GM12892 (cell line): ENCODE results near the gene SEPTIN8.

Source experiments
- DNase-seq: peaks from one replicate; pipeline ENCODE4 v3.0.0; 2011; ENCODE audit not compliant: insufficient read length
- FAIRE-seq: peaks from 2 replicates; lab custom pipeline; 2011; peaks lifted over from hg19 to GRCh38; lab: Jason Lieb, UNC
- POLR2A ChIP-seq: IDR thresholded peaks from 2 replicates; pipeline ENCODE4 v1.6.1; 2011; ENCODE audit warnings: low read depth, low read length, control low read depth
- POLR2AphosphoS5 ChIP-seq: IDR thresholded peaks from 2 replicates; pipeline ENCODE4 v1.6.1; 2011; ENCODE audit warnings: low read depth, low read length, control low read depth
- TAF1 ChIP-seq: IDR thresholded peaks from 2 replicates; pipeline ENCODE4 v1.6.1; 2011; ENCODE audit warnings: low read depth, mild to moderate bottlenecking, control low read depth, low read length, borderline replicate concordance

Gene SEPTIN8

DNA sequence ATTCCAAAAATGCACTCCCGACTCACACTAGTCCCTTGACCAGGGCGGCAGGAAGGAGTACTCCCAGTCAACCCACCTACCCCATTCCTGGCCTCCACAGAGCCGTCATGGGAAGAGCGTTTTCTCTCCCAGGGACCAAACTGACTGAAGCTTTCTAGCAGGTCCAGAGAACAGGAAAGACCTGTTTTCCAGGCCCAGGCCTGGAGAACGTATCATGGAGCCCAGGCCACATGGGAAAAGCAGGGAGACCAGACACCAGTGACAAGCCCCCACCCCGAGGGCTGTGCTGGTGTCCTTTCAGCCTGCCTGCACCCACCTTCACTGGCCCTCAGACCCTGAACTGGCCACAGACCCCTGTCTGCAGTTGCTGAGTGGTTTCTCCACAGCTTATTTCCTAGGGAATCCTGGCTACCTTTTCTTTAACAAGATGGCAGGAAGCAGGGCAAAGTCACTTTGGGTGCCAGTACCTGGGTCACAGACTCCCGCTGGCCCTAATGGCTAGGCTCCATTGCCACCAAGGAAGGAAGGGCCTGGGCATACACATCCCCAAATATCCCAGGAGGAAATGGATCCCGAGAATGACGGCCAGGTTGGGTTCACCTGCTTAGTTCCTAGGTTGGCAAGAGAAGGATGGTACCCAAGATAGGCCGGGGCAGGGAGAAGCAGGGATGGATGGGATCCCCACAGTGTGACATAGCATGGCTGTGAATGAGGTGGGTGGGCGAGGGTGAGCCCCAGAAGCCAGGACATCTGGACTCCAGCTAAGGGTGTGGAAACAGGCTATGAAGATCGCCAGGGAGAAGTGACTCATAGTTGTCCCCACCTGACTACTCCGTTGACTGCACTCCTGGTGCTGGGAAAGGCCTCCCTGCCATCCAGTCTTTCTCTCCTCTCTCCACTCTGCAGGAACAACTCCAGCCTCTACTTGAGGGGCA is 17.7 kb downstream of the SEPTIN8 start:
- no peak for FAIRE-seq
- no peak for DNase-seq
- TF ChIP-seq POLR2A: no peak
- no peak for TF ChIP-seq POLR2AphosphoS5
- TF ChIP-seq TAF1: no peak

DNA sequence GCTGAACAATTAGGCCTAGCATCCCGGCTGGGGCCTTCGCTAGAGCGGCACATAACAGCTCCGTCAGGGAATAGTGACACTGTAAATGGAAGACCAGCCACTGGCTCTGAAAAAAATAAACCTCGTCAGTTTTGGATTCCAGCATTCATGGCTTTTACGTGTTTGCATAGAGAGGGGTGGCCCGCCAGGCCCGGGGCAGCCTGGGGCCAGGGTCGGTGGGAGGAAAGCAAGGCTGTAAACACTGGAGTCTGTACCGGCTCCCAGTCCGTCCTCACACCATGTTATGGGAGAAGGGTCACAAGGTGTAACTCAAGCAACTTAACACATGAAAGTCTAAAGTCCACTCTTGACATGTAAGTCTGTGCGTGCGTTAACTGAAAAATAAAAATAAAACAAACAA is 18.6 kb downstream of the SEPTIN8 start:
- TF ChIP-seq TAF1 (no peak), POLR2A (no peak), POLR2AphosphoS5 (no peak)
- no peak for FAIRE-seq

DNA sequence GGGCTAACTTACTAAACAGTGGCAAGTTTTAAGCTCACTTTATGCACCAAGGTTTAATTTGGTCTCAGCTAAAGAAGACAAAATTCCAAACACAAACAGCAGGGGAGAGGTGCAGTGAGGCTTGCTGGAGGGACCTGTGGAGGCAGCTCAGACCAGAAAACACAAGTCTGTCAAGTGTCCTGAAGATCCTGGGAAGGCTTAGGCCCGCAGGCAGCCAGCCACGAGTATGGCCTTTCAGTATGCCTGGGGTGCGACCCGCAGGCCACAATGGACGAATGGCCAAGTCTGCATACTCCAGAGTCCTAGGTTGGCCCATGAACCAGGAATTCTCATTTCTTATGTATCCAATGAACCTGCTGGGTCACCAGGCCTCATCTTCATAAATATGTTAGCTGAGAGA is 20.5 kb downstream of the SEPTIN8 start:
- no peak for FAIRE-seq
- TF ChIP-seq TAF1: no peak
- TF ChIP-seq POLR2AphosphoS5: no peak
- TF ChIP-seq POLR2A: no peak
- DNase-seq: no peak

More for the DNA sequence above, 18.6 kb downstream of the SEPTIN8 start:
- DNase-seq: no peak

DNA sequence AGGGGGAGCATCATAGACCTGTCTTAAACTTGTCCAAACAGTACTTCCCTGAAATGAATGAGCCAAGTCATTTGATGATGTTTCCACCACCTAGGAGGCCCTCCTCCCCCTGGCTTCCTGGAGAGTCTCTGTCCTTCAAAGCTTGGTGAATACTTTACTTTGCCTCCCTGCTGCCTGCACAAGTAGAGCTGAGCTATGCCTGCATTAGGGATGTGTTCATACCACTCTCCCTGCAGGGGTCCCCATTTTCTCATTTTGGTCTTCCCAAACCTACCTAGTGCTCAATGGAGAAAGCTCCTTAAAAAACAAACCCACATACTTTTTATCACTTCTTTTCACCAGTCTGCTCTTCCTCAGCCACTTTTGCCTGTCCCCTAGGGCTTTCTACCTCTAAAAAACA is 22.1 kb downstream of the SEPTIN8 start:
- no peak for DNase-seq
- FAIRE-seq: peak; percentile 50
- TF ChIP-seq TAF1 (no peak), POLR2AphosphoS5 (no peak), POLR2A (no peak)

DNA sequence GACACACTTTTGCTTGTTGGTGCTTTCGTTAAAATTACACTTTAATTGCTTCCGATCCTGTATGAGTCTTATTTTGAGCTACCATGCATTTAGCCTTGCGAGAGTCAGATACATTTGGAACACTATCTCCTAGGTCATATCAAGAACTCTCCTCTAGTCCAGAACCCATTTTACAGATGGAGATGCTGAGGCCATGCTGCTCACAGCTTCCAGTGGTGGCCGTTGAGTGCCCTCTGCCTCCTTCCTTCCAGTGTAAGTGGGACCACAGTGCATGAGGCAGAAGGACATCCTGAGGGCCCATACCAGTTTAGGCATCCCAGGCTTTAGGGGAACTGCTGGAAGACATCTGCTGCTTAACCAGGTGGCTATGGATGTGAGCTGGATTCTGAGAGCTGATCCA is 22.9 kb downstream of the SEPTIN8 start:
- DNase-seq (no peak), FAIRE-seq (no peak)
- TF ChIP-seq POLR2A (no peak), POLR2AphosphoS5 (no peak), TAF1 (no peak)

DNA sequence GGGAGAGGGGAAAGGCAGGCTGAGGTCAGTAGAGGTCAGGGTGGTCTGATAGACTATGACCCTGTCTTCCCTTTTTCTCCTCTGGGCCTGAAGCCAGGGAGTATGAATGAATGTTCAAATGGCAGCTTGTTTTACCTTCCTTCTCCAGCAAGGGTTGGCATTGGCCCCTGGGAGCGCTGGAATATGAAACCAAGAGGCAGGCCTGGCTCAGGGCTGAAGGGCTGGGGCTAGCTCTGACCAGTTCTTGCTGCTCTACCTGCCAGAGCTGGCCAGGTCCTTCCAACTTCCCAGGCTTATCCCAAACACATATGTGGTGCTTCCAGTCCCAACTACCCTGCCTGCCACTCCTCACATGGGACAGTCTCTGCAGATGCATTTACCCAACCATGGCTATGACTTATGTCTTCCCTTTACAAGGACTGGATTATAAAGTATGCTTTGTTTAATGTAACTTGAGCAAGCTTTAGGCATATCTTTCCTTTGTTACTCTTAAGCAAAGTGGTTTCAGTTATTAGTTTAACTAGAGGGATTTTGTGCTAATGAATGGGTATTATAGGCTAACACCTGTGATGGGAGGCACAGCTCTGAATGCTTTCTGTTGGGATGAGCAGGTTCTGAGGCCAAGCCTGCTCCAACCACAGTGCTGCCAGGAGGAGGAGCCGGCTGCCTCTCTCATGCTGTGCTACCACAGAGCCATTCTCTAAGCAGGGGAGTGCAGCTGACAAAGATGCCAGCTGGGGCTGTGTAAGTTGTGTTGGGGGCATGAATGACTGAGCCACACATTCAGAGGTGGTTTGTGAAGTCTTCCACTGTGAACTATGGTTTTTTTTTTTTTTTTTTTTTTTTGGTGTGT is 23.7 kb downstream of the SEPTIN8 start:
- TF ChIP-seq TAF1: no peak
- TF ChIP-seq POLR2A: no peak
- TF ChIP-seq POLR2AphosphoS5: no peak
- FAIRE-seq (peak; percentile 33), DNase-seq (no peak)

DNA sequence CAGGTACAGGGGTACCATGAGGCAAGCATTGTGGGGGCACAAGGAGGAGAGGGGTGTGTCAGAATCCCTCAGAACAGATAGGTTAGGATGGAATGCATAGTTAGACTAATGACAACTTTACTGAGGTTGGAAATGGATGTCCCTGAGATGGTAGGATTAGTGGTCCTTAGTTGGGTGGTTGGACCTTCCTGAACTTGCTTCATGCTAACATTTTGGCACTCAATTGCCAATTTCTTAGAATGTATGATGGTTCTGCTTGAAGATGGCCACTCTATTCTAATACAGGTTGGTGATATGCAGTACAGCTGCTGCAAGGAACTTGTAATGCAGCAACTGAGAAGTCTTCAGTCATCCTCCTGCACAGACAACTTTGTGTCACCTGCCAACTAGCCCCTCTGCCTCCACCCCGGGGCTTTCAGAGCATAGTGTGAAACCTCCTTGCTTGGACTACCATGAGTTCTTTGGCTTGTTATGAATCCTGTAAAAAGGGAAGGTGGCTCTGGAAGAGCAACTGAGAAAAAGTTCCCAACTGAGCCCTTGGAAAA is 24.4 kb downstream of the SEPTIN8 start:
- TF ChIP-seq POLR2AphosphoS5 (no peak), TAF1 (no peak), POLR2A (no peak)
- peak; percentile 68 for FAIRE-seq

DNA sequence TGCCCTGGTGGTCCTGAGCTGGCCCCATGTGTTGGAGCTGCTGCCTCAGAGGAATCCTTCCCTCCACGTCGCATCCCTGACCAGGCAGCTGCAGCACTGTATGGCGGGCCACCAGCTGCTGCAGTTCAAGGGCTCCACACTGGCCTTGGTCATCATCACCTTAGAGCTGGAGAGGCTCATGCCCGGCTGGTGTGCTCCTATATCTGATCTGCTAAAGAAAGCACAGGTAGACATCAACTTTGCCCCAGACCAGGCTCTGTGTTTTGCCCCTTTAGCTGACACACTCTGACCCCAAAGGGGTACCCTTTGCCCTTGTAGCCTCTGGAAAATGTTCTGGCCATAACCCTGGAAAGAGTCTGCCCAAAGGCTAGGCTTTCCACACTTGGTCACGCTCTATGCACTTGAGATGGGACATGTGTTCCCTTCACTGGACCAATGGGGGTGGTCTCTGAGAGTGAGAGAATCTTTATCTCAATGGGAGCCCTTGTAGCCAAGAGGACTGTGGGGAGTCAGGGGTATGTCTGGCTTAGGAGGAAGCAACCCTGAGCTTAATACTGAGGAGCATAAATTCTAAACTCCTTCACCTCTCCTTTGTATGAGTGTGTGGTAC is 25.0 kb downstream of the SEPTIN8 start:
- FAIRE-seq: no peak
- TF ChIP-seq TAF1 (no peak), POLR2AphosphoS5 (no peak), POLR2A (no peak)
- no peak for DNase-seq

More for the DNA sequence above, 24.4 kb downstream of the SEPTIN8 start:
- DNase-seq: no peak

DNA sequence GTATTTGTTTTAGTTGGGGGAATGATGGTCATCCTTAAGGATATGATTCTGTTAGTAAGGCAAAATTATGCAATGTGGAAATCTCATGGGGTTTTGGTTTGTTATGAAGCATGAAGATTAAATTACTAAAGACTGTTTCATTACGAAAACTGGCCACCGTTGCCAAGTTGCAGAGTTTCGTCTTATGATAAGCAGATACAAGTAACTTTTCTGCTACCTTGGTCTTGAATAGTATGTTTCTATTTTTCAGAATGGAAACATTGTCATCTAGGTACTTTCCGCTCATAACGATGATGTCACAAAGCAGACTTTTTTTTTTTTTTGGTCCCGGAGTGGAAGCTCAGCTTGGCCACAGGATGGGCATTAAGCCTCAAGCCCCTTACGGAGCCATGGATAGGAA is 25.6 kb downstream of the SEPTIN8 start:
- no peak for TF ChIP-seq POLR2A
- TF ChIP-seq TAF1: no peak
- no peak for TF ChIP-seq POLR2AphosphoS5
- FAIRE-seq (peak; percentile 91), DNase-seq (no peak)

DNA sequence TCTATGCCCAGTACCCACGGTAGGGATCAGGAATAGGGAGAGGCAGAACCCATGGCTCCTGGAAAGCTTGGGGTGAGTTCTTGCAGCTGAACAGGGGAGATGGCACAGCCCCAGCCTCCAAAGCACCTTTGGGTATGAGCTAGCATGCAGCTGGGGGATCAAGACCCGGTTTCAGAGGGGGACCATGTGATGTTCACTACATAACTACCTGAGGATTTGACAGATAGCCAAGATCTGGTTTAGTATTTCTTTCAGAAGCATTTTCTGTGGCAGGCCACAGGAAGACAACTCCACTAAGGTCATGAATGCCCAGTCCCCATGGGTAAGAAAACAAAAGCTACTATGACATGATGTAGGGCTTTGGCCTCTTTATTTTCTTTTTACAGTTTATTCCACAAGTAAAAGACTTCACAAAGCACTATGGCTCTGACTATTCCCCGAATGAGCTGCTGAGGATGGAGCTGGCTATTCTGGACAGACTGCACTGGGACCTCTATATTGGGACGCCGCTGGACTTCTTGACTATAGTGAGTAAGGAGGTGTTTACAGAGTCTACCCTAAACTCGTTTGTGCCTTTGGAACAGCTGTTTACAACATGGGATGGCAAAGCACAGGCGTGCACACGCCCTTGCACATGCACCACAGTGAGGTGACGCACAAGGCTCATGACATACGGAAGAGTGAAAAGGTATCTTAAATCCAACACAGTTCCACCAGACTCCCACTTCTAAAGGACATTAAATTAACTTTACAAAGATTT is 26.4 kb downstream of the SEPTIN8 start:
- no peak for TF ChIP-seq POLR2A
- TF ChIP-seq POLR2AphosphoS5: no peak
- TF ChIP-seq TAF1: no peak
- FAIRE-seq: peak; percentile 90
- DNase-seq: no peak

DNA sequence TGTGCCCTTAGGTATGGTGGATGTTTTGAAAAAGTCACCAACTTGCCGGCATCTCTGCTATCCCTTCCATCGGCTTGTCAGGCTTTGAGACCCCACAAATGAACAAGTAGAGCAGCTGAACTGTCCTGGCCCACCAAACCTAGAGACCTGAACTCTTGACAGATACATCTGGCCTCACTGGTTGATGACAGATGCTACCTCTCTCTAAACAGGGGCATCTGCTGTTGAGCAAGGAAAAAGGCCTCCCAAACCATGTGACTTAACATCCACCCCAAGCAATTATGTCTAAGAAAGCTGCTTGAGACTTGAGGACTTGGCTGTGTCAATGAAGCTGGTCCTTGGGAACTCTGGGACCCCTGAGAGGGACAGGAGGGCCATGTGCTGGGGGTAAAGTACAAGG is 27.5 kb downstream of the SEPTIN8 start:
- FAIRE-seq (no peak), DNase-seq (no peak)
- TF ChIP-seq TAF1 (no peak), POLR2A (no peak), POLR2AphosphoS5 (no peak)
